Measurements from ENCODE around the gene CMTR2.

CMTR2 gene

DNA sequence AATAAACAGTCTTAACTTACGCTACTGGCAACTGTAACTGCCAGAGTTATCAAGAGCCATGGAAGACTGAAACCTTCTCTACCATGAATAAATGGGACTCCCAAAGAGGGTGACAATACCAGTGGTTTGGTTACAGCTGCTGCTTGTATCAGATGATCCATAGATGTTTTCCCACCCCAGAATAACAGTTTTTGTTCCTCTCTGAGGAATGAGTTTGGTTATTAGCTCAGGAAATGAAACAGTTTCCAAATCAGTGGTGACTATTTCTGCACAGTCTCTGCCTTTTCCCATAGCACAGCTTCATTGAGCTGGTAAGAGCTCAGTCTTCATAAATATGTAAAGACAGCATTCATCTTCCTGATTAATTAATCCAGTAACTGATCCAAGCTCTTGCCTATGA lies 44.7 kb downstream of the CMTR2 start:
- no peak overlapping the region for H2BK120ac ChIP-seq (ENCODE audit: insufficient read depth, low read length, poor library complexity)
- H3K79me1 ChIP-seq (ENCODE audit: low read length) = no peaks in the 10 kb centered on the region
- no peaks in the 10 kb centered on the region for H3K79me2 ChIP-seq (ENCODE audit: control insufficient read depth, insufficient read depth, low read length, poor library complexity)
- H3K27me3 ChIP-seq (ENCODE audit: insufficient read depth, low read length) = no peaks in the 10 kb centered on the region
- no peak overlapping the region for H3K14ac ChIP-seq (ENCODE audit: low read length)
- no CpG with 5 or more reads among the region's 1 CpG for WGBS (ENCODE audit: extremely low coverage, insufficient coverage, insufficient read length)
- no peaks in the 10 kb centered on the region for H3K9me3 ChIP-seq (ENCODE audit: insufficient read depth, low read depth, low read length)
- no peak overlapping the region for H2BK12ac ChIP-seq (ENCODE audit: low read length)
- no peak overlapping the region for H4K8ac ChIP-seq (ENCODE audit: low read depth, low read length)
- DNase-seq = no peak
- H3K18ac ChIP-seq (ENCODE audit: low read length) = no peak overlapping the region
- no peak overlapping the region for H2AFZ ChIP-seq (ENCODE audit: insufficient read depth, low read length, poor library complexity)
- no peaks in the 10 kb centered on the region for H3K4me1 ChIP-seq (ENCODE audit: control insufficient read depth in 1 of 2, insufficient read depth in 2 of 2, low read length in 2 of 2)
- H4K91ac ChIP-seq (ENCODE audit: low read depth, low read length) = no peak overlapping the region
- no peak overlapping the region for H3K27ac ChIP-seq (ENCODE audit: low read depth, low read length)
- H3K9ac ChIP-seq (ENCODE audit: low read length) = no peak overlapping the region
- H3K23ac ChIP-seq (ENCODE audit: low read length) = no peak overlapping the region
- no peaks in the 10 kb centered on the region for H3K36me3 ChIP-seq (ENCODE audit: control insufficient read depth in 1 of 2, insufficient read depth in 2 of 2, low read length in 2 of 2)
- H3K4me3 ChIP-seq (ENCODE audit: low read depth, low read length) = no peak overlapping the region
- H2AK5ac ChIP-seq (ENCODE audit: low read length) = no peak overlapping the region
- no peak overlapping the region for H3K4ac ChIP-seq (ENCODE audit: low read depth, low read length)
- no peak overlapping the region for H4K12ac ChIP-seq (ENCODE audit: low read depth, low read length)
- no peak overlapping the region for H2BK5ac ChIP-seq (ENCODE audit: low read depth, low read length, poor library complexity)
- H3K4me2 ChIP-seq (ENCODE audit: low read length) = no peak overlapping the region

- Histone ChIP-seq H4K12ac (ENCODE audit: low read depth, low read length) (no peak overlapping the region), H3K9ac (ENCODE audit: low read length) (no peak overlapping the region), H3K79me2 (ENCODE audit: control insufficient read depth, insufficient read depth, low read length, poor library complexity) (no peaks in the 10 kb centered on the region), H3K18ac (ENCODE audit: low read length) (no peak overlapping the region), H2BK12ac (ENCODE audit: low read length) (no peak overlapping the region), H2BK120ac (ENCODE audit: insufficient read depth, low read length, poor library complexity) (no peak overlapping the region), H4K8ac (ENCODE audit: low read depth, low read length) (no peak overlapping the region), H3K14ac (ENCODE audit: low read length) (no peak overlapping the region), H3K23ac (ENCODE audit: low read length) (no peak overlapping the region), H3K9me3 (ENCODE audit: insufficient read depth, low read depth, low read length) (no peaks in the 10 kb centered on the region), H2AK5ac (ENCODE audit: low read length) (no peak overlapping the region), H3K4me2 (ENCODE audit: low read length) (no peak overlapping the region), H2AFZ (ENCODE audit: insufficient read depth, low read length, poor library complexity) (no peak overlapping the region), H4K91ac (ENCODE audit: low read depth, low read length) (no peak overlapping the region), H3K79me1 (ENCODE audit: low read length) (no peaks in the 10 kb centered on the region), H2BK5ac (ENCODE audit: low read depth, low read length, poor library complexity) (no peak overlapping the region), H3K36me3 (ENCODE audit: control insufficient read depth in 1 of 2, insufficient read depth in 2 of 2, low read length in 2 of 2) (no peaks in the 10 kb centered on the region), H3K27me3 (ENCODE audit: insufficient read depth, low read length) (no peaks in the 10 kb centered on the region), H3K27ac (ENCODE audit: low read depth, low read length) (no peak overlapping the region), H3K4me1 (ENCODE audit: control insufficient read depth in 1 of 2, insufficient read depth in 2 of 2, low read length in 2 of 2) (no peaks in the 10 kb centered on the region), H3K4me3 (ENCODE audit: low read depth, low read length) (no peak overlapping the region), H3K4ac (ENCODE audit: low read depth, low read length) (no peak overlapping the region)
- DNase-seq = no peak
- WGBS (ENCODE audit: extremely low coverage, insufficient coverage, insufficient read length) = no CpG with 5 or more reads among the region's 3 CpGs
These were observed 46.6 kb downstream of the CMTR2 start for GRCh38 chr16:71242601-71243000.

- no peaks in the 10 kb centered on the region for H3K79me1 ChIP-seq (ENCODE audit: low read length)
- no peak overlapping the region for H3K4me3 ChIP-seq (ENCODE audit: low read depth, low read length)
- H2AK5ac ChIP-seq (ENCODE audit: low read length) = no peak overlapping the region
- WGBS (ENCODE audit: extremely low coverage, insufficient coverage, insufficient read length) = no CpG with 5 or more reads among the region's 4 CpGs
- H3K27ac ChIP-seq (ENCODE audit: low read depth, low read length) = no peak overlapping the region
- H4K91ac ChIP-seq (ENCODE audit: low read depth, low read length) = no peak overlapping the region
- H3K79me2 ChIP-seq (ENCODE audit: control insufficient read depth, insufficient read depth, low read length, poor library complexity) = no peaks in the 10 kb centered on the region
- no peak for DNase-seq
- no peak overlapping the region for H2BK5ac ChIP-seq (ENCODE audit: low read depth, low read length, poor library complexity)
- no peak overlapping the region for H3K23ac ChIP-seq (ENCODE audit: low read length)
- H4K12ac ChIP-seq (ENCODE audit: low read depth, low read length) = no peak overlapping the region
- H3K9me3 ChIP-seq (ENCODE audit: insufficient read depth, low read depth, low read length) = peaks cover 3% of the 10 kb centered on the region
- no peak overlapping the region for H3K18ac ChIP-seq (ENCODE audit: low read length)
- no peaks in the 10 kb centered on the region for H3K36me3 ChIP-seq (ENCODE audit: control insufficient read depth in 1 of 2, insufficient read depth in 2 of 2, low read length in 2 of 2)
- H2BK12ac ChIP-seq (ENCODE audit: low read length) = no peak overlapping the region
- H2BK120ac ChIP-seq (ENCODE audit: insufficient read depth, low read length, poor library complexity) = no peak overlapping the region
- no peak overlapping the region for H3K4me2 ChIP-seq (ENCODE audit: low read length)
- no peak overlapping the region for H3K4ac ChIP-seq (ENCODE audit: low read depth, low read length)
- H3K9ac ChIP-seq (ENCODE audit: low read length) = no peak overlapping the region
- no peak overlapping the region for H4K8ac ChIP-seq (ENCODE audit: low read depth, low read length)
- H3K14ac ChIP-seq (ENCODE audit: low read length) = no peak overlapping the region
- no peak overlapping the region for H2AFZ ChIP-seq (ENCODE audit: insufficient read depth, low read length, poor library complexity)
- H3K4me1 ChIP-seq (ENCODE audit: control insufficient read depth in 1 of 2, insufficient read depth in 2 of 2, low read length in 2 of 2) = no peaks in the 10 kb centered on the region
- H3K27me3 ChIP-seq (ENCODE audit: insufficient read depth, low read length) = no peaks in the 10 kb centered on the region
These were observed 47.2 kb downstream of the CMTR2 start for GRCh38 chr16:71242036-71242435.

Data from trophoblast cell (in vitro differentiated cells and primary cell).